Trophoblast cell (in vitro differentiated cells and primary cell): ENCODE measurements around the gene SMU1.

Source experiments
- DNase-seq, 2 donors: peaks; one replicate each; pipeline ENCODE4 v3.0.0-alpha.2; 2016
- H2AFZ ChIP-seq: 2 replicates; pipeline ENCODE4 v1.6.1; 2013; ENCODE audit warnings: low read length, moderate library complexity, mild to moderate bottlenecking; ENCODE audit not compliant: insufficient read depth, poor library complexity
- H2AK5ac ChIP-seq: 2 replicates; pipeline ENCODE4 v1.6.1; 2013; ENCODE audit warnings: mild to moderate bottlenecking, low read length
- H2BK120ac ChIP-seq: 2 replicates; pipeline ENCODE4 v1.6.1; 2013; ENCODE audit warnings: low read length, mild to moderate bottlenecking, moderate library complexity; ENCODE audit not compliant: insufficient read depth, poor library complexity
- H2BK12ac ChIP-seq: 2 replicates; pipeline ENCODE4 v1.6.1; 2013; ENCODE audit warnings: mild to moderate bottlenecking, low read length, moderate library complexity
- H2BK5ac ChIP-seq: 2 replicates; pipeline ENCODE4 v1.6.1; 2013; ENCODE audit warnings: low read length, low read depth, moderate library complexity, mild to moderate bottlenecking; ENCODE audit not compliant: poor library complexity
- H3K14ac ChIP-seq: 2 replicates; pipeline ENCODE4 v1.6.1; 2013; ENCODE audit warnings: mild to moderate bottlenecking, low read length
- H3K18ac ChIP-seq: 2 replicates; pipeline ENCODE4 v1.6.1; 2013; ENCODE audit warnings: mild to moderate bottlenecking, low read length
- H3K23ac ChIP-seq: 2 replicates; pipeline ENCODE4 v1.6.1; 2013; ENCODE audit warnings: low read length
- H3K27ac ChIP-seq: 2 replicates; pipeline ENCODE4 v1.5.1; 2013; ENCODE audit warnings: low read depth, mild to moderate bottlenecking, inconsistent platforms, low read length, moderate library complexity
- H3K27me3 ChIP-seq: 2 replicates; pipeline ENCODE4 v1.6.1; 2013; ENCODE audit warnings: inconsistent platforms, mild to moderate bottlenecking, low read length, moderate library complexity; ENCODE audit not compliant: insufficient read depth
- H3K36me3 ChIP-seq, 2 experiments: 1 replicate in 1 of 2; 2 replicates in 1 of 2; pipeline ENCODE4 v1.6.1; 2013; ENCODE audit warnings: low read length in 2 of 2, mild to moderate bottlenecking in 2 of 2, moderate library complexity in 1 of 2; ENCODE audit not compliant: insufficient read depth in 2 of 2, control insufficient read depth in 1 of 2
- H3K4ac ChIP-seq: 2 replicates; pipeline ENCODE4 v1.6.1; 2013; ENCODE audit warnings: low read depth, mild to moderate bottlenecking, low read length, moderate library complexity
- H3K4me1 ChIP-seq, 2 experiments: 1 replicate in 1 of 2; 2 replicates in 1 of 2; pipeline ENCODE4 v1.6.1; 2013; ENCODE audit warnings: low read length in 2 of 2, mild to moderate bottlenecking in 2 of 2, moderate library complexity in 1 of 2; ENCODE audit not compliant: insufficient read depth in 2 of 2, control insufficient read depth in 1 of 2
- H3K4me2 ChIP-seq: 2 replicates; pipeline ENCODE4 v1.6.1; 2013; ENCODE audit warnings: inconsistent platforms, mild to moderate bottlenecking, low read length, moderate library complexity
- H3K4me3 ChIP-seq: 2 replicates; pipeline ENCODE4 v1.5.1; 2013; ENCODE audit warnings: mild to moderate bottlenecking, low read depth, low read length, inconsistent platforms
- H3K79me1 ChIP-seq: one replicate; pipeline ENCODE4 v1.6.1; 2013; ENCODE audit warnings: low read length
- H3K79me2 ChIP-seq: 2 replicates; pipeline ENCODE4 v1.6.1; 2013; ENCODE audit warnings: low read length, mild to moderate bottlenecking; ENCODE audit not compliant: control insufficient read depth, insufficient read depth, poor library complexity
- H3K9ac ChIP-seq: 2 replicates; pipeline ENCODE4 v1.6.1; 2013; ENCODE audit warnings: mild to moderate bottlenecking, low read length
- H3K9me3 ChIP-seq: 2 replicates; pipeline ENCODE4 v1.6.1; 2013; ENCODE audit warnings: low read depth, mild to moderate bottlenecking, control low read depth, inconsistent platforms, low read length; ENCODE audit not compliant: insufficient read depth
- H4K12ac ChIP-seq: 2 replicates; pipeline ENCODE4 v1.6.1; 2013; ENCODE audit warnings: low read depth, mild to moderate bottlenecking, low read length, moderate library complexity
- H4K8ac ChIP-seq: 2 replicates; pipeline ENCODE4 v1.6.1; 2013; ENCODE audit warnings: low read depth, mild to moderate bottlenecking, low read length, moderate library complexity
- H4K91ac ChIP-seq: one replicate; pipeline ENCODE4 v1.6.1; 2013; ENCODE audit warnings: low read depth, mild to moderate bottlenecking, low read length, moderate library complexity
- WGBS: extraction: QIAGEN DNeasy Blood & Tissue Kit; methylation state at CpG from one replicate; pipeline ENCODE4 v1.1.7; 2013; ENCODE audit warnings: missing lambda C conversion rate; ENCODE audit not compliant: insufficient read length, insufficient coverage; ENCODE audit errors: extremely low coverage; 5-methylcytosine and 5-hydroxymethylcytosine counted together

SMU1 gene

DNA sequence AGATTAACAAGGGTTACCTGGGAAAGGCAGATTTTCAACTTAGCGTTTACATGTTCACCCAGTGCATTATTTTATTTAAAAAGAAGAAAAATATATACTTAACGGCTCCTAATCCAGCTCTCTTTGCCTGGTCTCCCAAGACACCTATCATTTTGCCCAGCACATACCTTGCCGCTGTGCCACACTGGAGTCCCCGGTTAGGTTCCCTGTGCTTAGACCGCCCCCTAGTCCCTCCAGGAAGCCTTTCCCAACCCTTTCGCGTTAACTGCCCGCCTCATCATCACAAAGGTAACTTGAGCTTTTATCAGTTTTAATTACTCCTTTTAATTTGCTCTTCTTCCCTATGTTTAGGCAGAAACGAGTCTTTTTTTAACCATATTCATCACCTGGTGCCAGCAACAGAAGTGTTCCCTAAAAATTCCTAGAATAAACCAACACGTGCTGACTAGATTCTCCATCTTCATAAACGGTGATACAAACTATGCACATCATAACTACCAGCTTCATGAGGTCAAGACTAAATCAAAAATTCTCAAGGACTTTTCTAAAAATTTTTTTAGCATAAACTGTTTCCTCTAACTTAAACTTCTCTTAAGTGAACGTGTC is 31.7 kb downstream of the SMU1 start:
- Histone ChIP-seq H3K4ac (no peak overlapping the region), H3K27me3 (no peaks in the 10 kb centered on the region), H3K4me3 (no peak overlapping the region), H3K18ac (no peak overlapping the region), H3K27ac (peak overlapping the region; percentile 51), H3K23ac (no peak overlapping the region), H3K4me1 (no peaks in the 10 kb centered on the region), H2BK120ac (no peak overlapping the region), H2AFZ (no peak overlapping the region), H4K91ac (no peak overlapping the region), H2AK5ac (no peak overlapping the region), H3K79me1 (no peaks in the 10 kb centered on the region), H3K9ac (no peak overlapping the region), H3K9me3 (no peaks in the 10 kb centered on the region), H2BK12ac (no peak overlapping the region), H3K79me2 (no peaks in the 10 kb centered on the region), H2BK5ac (no peak overlapping the region), H3K36me3 (peaks cover 8 to 13% of the 10 kb centered on the region in 2 experiments), H4K8ac (no peak overlapping the region), H4K12ac (no peak overlapping the region), H3K4me2 (peak overlapping the region; percentile 98), H3K14ac (no peak overlapping the region)
- DNase-seq = peak; percentile 40 to 61
- WGBS = no CpG with 5 or more reads among the region's 12 CpGs

DNA sequence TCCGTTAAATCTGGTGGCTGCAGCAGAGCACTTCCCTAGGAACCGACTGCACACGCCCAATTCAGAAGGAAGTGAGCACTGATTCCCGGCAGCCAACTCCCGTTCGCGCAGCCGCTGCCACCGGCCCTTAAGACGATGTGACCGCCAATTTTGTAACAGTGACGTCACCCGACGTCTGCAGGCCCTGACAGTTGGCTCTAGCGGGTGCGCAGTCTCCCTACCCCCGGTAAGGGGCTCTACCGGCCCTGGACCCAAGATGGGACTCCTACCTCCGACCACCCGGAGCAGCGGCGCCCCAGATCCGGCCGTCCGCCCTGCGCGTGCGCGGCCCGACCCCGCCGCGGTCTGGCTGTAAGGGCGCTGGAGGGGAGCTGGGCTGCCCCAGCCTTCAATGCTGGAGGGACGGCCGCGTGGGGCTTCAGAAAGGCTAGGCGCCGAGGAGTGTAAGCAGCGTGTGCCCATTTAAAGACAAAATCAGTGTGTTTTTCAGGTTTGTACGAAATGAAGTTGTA is 32.3 kb downstream of the SMU1 start:
- H2BK12ac ChIP-seq = no peak overlapping the region
- H2AK5ac ChIP-seq = no peak overlapping the region
- no peaks in the 10 kb centered on the region for H3K4me1 ChIP-seq
- peak overlapping the region; percentile 39 for H4K12ac ChIP-seq
- no peak overlapping the region for H3K23ac ChIP-seq
- peak; percentile 93 to 94 for DNase-seq
- peaks cover 5 to 10% of the 10 kb centered on the region in 2 experiments for H3K36me3 ChIP-seq
- no peaks in the 10 kb centered on the region for H3K9me3 ChIP-seq
- peak overlapping the region; percentile 87 for H3K9ac ChIP-seq
- no peak overlapping the region for H2BK120ac ChIP-seq
- no CpG with 5 or more reads among the region's 41 CpGs for WGBS
- H4K8ac ChIP-seq = peak overlapping the region; percentile 38
- no peaks in the 10 kb centered on the region for H3K27me3 ChIP-seq
- peak overlapping the region; percentile 20 for H4K91ac ChIP-seq
- peak overlapping the region; percentile 51 for H3K27ac ChIP-seq
- no peak overlapping the region for H3K4ac ChIP-seq
- no peak overlapping the region for H3K18ac ChIP-seq
- no peaks in the 10 kb centered on the region for H3K79me2 ChIP-seq
- H3K4me3 ChIP-seq = peak overlapping the region; percentile 85
- H3K79me1 ChIP-seq = no peaks in the 10 kb centered on the region
- H3K14ac ChIP-seq = no peak overlapping the region
- H3K4me2 ChIP-seq = peak overlapping the region; percentile 98
- no peak overlapping the region for H2BK5ac ChIP-seq
- H2AFZ ChIP-seq = peak overlapping the region; percentile 14

- peak overlapping the region; percentile 98 for H3K4me2 ChIP-seq
- no peak overlapping the region for H3K23ac ChIP-seq
- no peaks in the 10 kb centered on the region for H3K9me3 ChIP-seq
- H3K18ac ChIP-seq = no peak overlapping the region
- H3K36me3 ChIP-seq = peaks cover 5 to 11% of the 10 kb centered on the region in 2 experiments
- no peaks in the 10 kb centered on the region for H3K79me1 ChIP-seq
- no peaks in the 10 kb centered on the region for H3K27me3 ChIP-seq
- no peaks in the 10 kb centered on the region for H3K79me2 ChIP-seq
- H3K4me3 ChIP-seq = no peak overlapping the region
- no peak overlapping the region for H4K91ac ChIP-seq
- no peak overlapping the region for H4K12ac ChIP-seq
- H3K9ac ChIP-seq = no peak overlapping the region
- H3K27ac ChIP-seq = no peak overlapping the region
- no peaks in the 10 kb centered on the region for H3K4me1 ChIP-seq
- H2BK120ac ChIP-seq = no peak overlapping the region
- no peak overlapping the region for H2AK5ac ChIP-seq
- H2BK12ac ChIP-seq = no peak overlapping the region
- peak in 1 of 2 donors; percentile 46 for DNase-seq
- H2AFZ ChIP-seq = no peak overlapping the region
- H4K8ac ChIP-seq = no peak overlapping the region
- H2BK5ac ChIP-seq = no peak overlapping the region
- H3K4ac ChIP-seq = no peak overlapping the region
- WGBS = no CpG with 5 or more reads among the region's 8 CpGs
- H3K14ac ChIP-seq = no peak overlapping the region
These were observed 32.8 kb downstream of the SMU1 start for GRCh38 chr9:33043671-33044070.

DNA sequence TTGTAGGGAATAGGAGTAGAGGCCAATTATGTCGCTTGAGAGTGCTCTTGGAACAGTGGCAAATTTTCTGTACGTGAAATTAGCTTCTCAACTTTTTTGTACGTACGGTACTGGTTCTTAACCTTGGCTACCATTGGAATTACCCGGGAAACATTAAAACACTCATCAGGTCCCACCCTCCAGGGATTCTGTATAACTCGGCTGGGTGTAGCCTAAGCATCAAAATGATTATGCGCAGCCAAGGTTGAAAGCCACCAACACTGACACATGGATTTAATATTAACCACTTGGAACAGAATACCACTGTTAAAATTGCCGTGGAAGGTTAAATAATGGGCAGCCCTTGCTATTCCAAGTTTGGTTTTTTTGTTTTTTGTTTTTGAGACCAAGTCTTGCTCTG is 34.0 kb downstream of the SMU1 start:
- Histone ChIP-seq H3K4me3 (no peak overlapping the region), H4K8ac (no peak overlapping the region), H3K36me3 (peaks cover 8 to 19% of the 10 kb centered on the region in 2 experiments)

More for the DNA sequence above, 34.0 kb downstream of the SMU1 start:
- no peak overlapping the region for H2BK12ac ChIP-seq
- H3K9ac ChIP-seq = no peak overlapping the region
- no CpG with 5 or more reads among the region's 8 CpGs for WGBS
- H3K27me3 ChIP-seq = no peaks in the 10 kb centered on the region
- no peak overlapping the region for H3K18ac ChIP-seq
- H3K27ac ChIP-seq = no peak overlapping the region
- no peak overlapping the region for H2BK5ac ChIP-seq
- peak in 1 of 2 donors; percentile 38 for DNase-seq
- no peak overlapping the region for H4K91ac ChIP-seq
- H2BK120ac ChIP-seq = no peak overlapping the region
- H3K4me1 ChIP-seq = no peaks in the 10 kb centered on the region
- H3K23ac ChIP-seq = no peak overlapping the region
- H4K12ac ChIP-seq = no peak overlapping the region
- no peak overlapping the region for H2AFZ ChIP-seq
- H2AK5ac ChIP-seq = no peak overlapping the region
- no peak overlapping the region for H3K4ac ChIP-seq
- H3K79me1 ChIP-seq = no peaks in the 10 kb centered on the region
- no peak overlapping the region for H3K14ac ChIP-seq
- H3K4me2 ChIP-seq = no peak overlapping the region
- H3K79me2 ChIP-seq = no peaks in the 10 kb centered on the region
- H3K9me3 ChIP-seq = no peaks in the 10 kb centered on the region
